H1 (cell line): ENCODE data around the gene ZFP36L1. TPM values are rescaled to one million over a fixed set of nuclear protein-coding genes. Genes with fewer than 3 reads are reported as not detected.

Experiments used
- CTCF ChIA-PET: fragments of 300-600 bp; sonication (Branson Sonifier 250); formaldehyde crosslinking; loops from one replicate; lab custom pipeline; 2021; ENCODE audit not compliant: partially characterized antibody; lab: Charles Lee
- POLR2A ChIA-PET: fragments of 300-600 bp; sonication (Branson Sonifier 250); formaldehyde crosslinking; loops from one replicate; lab custom pipeline; 2021; ENCODE audit warnings: inconsistent platforms; ENCODE audit not compliant: partially characterized antibody; lab: Charles Lee
- DNase-seq, 2 experiments: peaks; one replicate each; pipeline versions ENCODE4 v3.0.0 to v3.0.0-alpha.2; 2010 to 2022; ENCODE audit warnings: low spot score in 2 of 2, low read depth in 1 of 2, mixed read lengths in 1 of 2
- FAIRE-seq: peaks from 2 replicates; lab custom pipeline; 2011; peaks lifted over from hg19 to GRCh38; lab: Jason Lieb, UNC
- H2AFZ ChIP-seq: 2 replicates; pipeline ENCODE4 v1.8.1; 2012; ENCODE audit warnings: low read length, inconsistent platforms
- H2AK5ac ChIP-seq: 2 replicates; pipeline ENCODE4 v1.6.1; 2013; ENCODE audit warnings: low read depth, low read length
- H2BK120ac ChIP-seq: replicated peaks from 2 replicates; pipeline ENCODE3; 2013; ENCODE audit warnings: low read depth, low read length, inconsistent platforms
- H2BK12ac ChIP-seq: 2 replicates; pipeline ENCODE4 v1.6.1; 2013; ENCODE audit warnings: low read depth, low read length
- H2BK15ac ChIP-seq: 2 replicates; pipeline ENCODE4 v1.6.1; 2013; ENCODE audit warnings: low read length
- H2BK20ac ChIP-seq: 2 replicates; pipeline ENCODE4 v1.6.1; 2013; ENCODE audit warnings: low read length
- H2BK5ac ChIP-seq: 2 replicates; pipeline ENCODE4 v1.6.1; 2013; ENCODE audit warnings: low read depth, low read length
- H3K14ac ChIP-seq: 2 replicates; pipeline ENCODE4 v1.6.1; 2013; ENCODE audit warnings: inconsistent platforms; ENCODE audit not compliant: insufficient read length
- H3K18ac ChIP-seq: 2 replicates; pipeline ENCODE4 v1.6.1; 2013; ENCODE audit warnings: low read length; ENCODE audit errors: extremely low read depth
- H3K23ac ChIP-seq: 2 replicates; pipeline ENCODE4 v1.6.1; 2013; ENCODE audit warnings: inconsistent platforms; ENCODE audit not compliant: insufficient read length
- H3K23me2 ChIP-seq: 2 replicates; pipeline ENCODE4 v1.6.1; 2013; ENCODE audit warnings: low read depth, low read length
- H3K27ac ChIP-seq: 2 replicates; pipeline ENCODE4 v1.6.1; 2011; ENCODE audit warnings: low read depth, low read length, inconsistent platforms
- H3K27me3 ChIP-seq, 4 experiments: replicated peaks in 1 of 4; 1 replicate in 1 of 4; 2 replicates in 3 of 4; pipeline versions ENCODE4 v1.6.1 to v1.8.1; 2011 to 2013; ENCODE audit warnings: low read length in 3 of 4, mild to moderate bottlenecking in 3 of 4, inconsistent platforms in 2 of 4, mixed read lengths in 2 of 4, moderate library complexity in 1 of 4; ENCODE audit not compliant: control insufficient read depth in 3 of 4, insufficient read depth in 3 of 4; ENCODE audit errors: extremely low read depth in 1 of 4
- H3K36me3 ChIP-seq, 4 experiments: 2 replicates each; pipeline versions ENCODE4 v1.6.1 to v1.8.1; 2011 to 2013; ENCODE audit warnings: mild to moderate bottlenecking in 4 of 4, low read length in 3 of 4, moderate library complexity in 2 of 4, control low read depth in 1 of 4, inconsistent platforms in 1 of 4; ENCODE audit not compliant: insufficient read depth in 4 of 4, control insufficient read depth in 2 of 4
- H3K4ac ChIP-seq: replicated peaks from 2 replicates; pipeline ENCODE3; 2013; ENCODE audit warnings: low read length, low read depth, mixed read lengths, inconsistent platforms; ENCODE audit not compliant: insufficient read length
- H3K4me1 ChIP-seq, 4 experiments: replicated peaks in 1 of 4; 1 replicate in 1 of 4; 2 replicates in 3 of 4; pipeline versions ENCODE4 v1.6.1 to v1.8.1; 2011 to 2013; ENCODE audit warnings: low read length in 3 of 4, inconsistent platforms in 2 of 4, mixed read lengths in 1 of 4; ENCODE audit not compliant: insufficient read depth in 4 of 4, control insufficient read depth in 3 of 4
- H3K4me2 ChIP-seq, 2 experiments: 2 replicates each; pipeline versions ENCODE4 v1.6.1 to v1.8.1; 2011 to 2013; ENCODE audit warnings: low read depth in 2 of 2, low read length in 2 of 2, control low read depth in 1 of 2, inconsistent platforms in 1 of 2, mild to moderate bottlenecking in 1 of 2; ENCODE audit not compliant: insufficient read depth in 1 of 2
- H3K4me3 ChIP-seq, 4 experiments: fragments of 200-600, 300-600 bp in 1 of 4; sonication (generic), shearing (Covaris generic), sonication (Bioruptor Twin) in 1 of 4; 2 replicates each; pipeline versions ENCODE4 v1.5.1 to v1.8.1; 2011 to 2016; ENCODE audit warnings: low read length in 4 of 4, low read depth in 3 of 4, control low read depth in 2 of 4, inconsistent platforms in 2 of 4, mild to moderate bottlenecking in 2 of 4, mixed read lengths in 1 of 4, moderate library complexity in 1 of 4; ENCODE audit not compliant: insufficient read depth in 2 of 4; ENCODE audit errors: extremely low read depth in 1 of 4
- H3K56ac ChIP-seq: replicated peaks from 2 replicates; pipeline ENCODE3; 2013; ENCODE audit warnings: low read depth, mild to moderate bottlenecking, mixed read lengths, low read length, inconsistent platforms; ENCODE audit not compliant: insufficient read length
- H3K79me1 ChIP-seq: 2 replicates; pipeline ENCODE4 v1.6.1; 2013; ENCODE audit warnings: low read depth, low read length, control low read depth
- H3K79me2 ChIP-seq, 2 experiments: 2 replicates each; pipeline versions ENCODE4 v1.6.1 to v1.8.1; 2012 to 2013; ENCODE audit warnings: low read length in 2 of 2, mild to moderate bottlenecking in 2 of 2, inconsistent platforms in 1 of 2; ENCODE audit not compliant: insufficient read depth in 2 of 2, control insufficient read depth in 1 of 2
- H3K9ac ChIP-seq, 4 experiments: replicated peaks in 1 of 4; 1 replicate in 1 of 4; 2 replicates in 3 of 4; pipeline versions ENCODE4 v1.6.1 to v1.8.1; 2011 to 2013; ENCODE audit warnings: low read depth in 3 of 4, low read length in 3 of 4, control low read depth in 2 of 4, mild to moderate bottlenecking in 2 of 4, moderate library complexity in 2 of 4, inconsistent platforms in 1 of 4; ENCODE audit errors: extremely low read depth in 1 of 4
- H3K9me3 ChIP-seq, 2 experiments: 2 replicates each; pipeline versions ENCODE4 v1.6.1 to v1.8.1; 2012 to 2013; ENCODE audit warnings: mild to moderate bottlenecking in 2 of 2, moderate library complexity in 2 of 2, control low read depth in 1 of 2, inconsistent platforms in 1 of 2, low read depth in 1 of 2, low read length in 1 of 2, mixed read lengths in 1 of 2; ENCODE audit not compliant: insufficient read depth in 2 of 2
- H4K20me1 ChIP-seq, 2 experiments: replicated peaks in 1 of 2; 2 replicates each; pipeline versions ENCODE3 to v1.8.1; 2011 to 2013; ENCODE audit warnings: inconsistent platforms in 2 of 2, low read length in 2 of 2, mild to moderate bottlenecking in 1 of 2; ENCODE audit not compliant: insufficient read depth in 2 of 2, control insufficient read depth in 1 of 2
- H4K5ac ChIP-seq: 2 replicates; pipeline ENCODE4 v1.6.1; 2013; ENCODE audit warnings: low read length, low read depth, mixed read lengths, inconsistent platforms; ENCODE audit not compliant: insufficient read length
- H4K8ac ChIP-seq: 2 replicates; pipeline ENCODE4 v1.8.0; 2013; ENCODE audit warnings: mild to moderate bottlenecking, moderate library complexity, low read length, inconsistent platforms; ENCODE audit not compliant: insufficient read depth; ENCODE audit errors: extremely low read depth
- H4K91ac ChIP-seq: replicated peaks from 2 replicates; pipeline ENCODE3; 2013; ENCODE audit warnings: low read length, mixed read lengths, inconsistent platforms; ENCODE audit not compliant: insufficient read length
- CBX8 ChIP-seq: fragments of 300-800, 300-1000 bp; sonication (generic); IDR thresholded peaks from 2 replicates; pipeline ENCODE4 v1.7.1; 2016; ENCODE audit warnings: low read depth, low read length, borderline replicate concordance
- NRF1 ChIP-seq: IDR thresholded peaks from 2 replicates; pipeline ENCODE4 v1.6.1; 2011; ENCODE audit warnings: mild to moderate bottlenecking, low read depth, low read length, improper control_type of control experiment
- SIN3A ChIP-seq, 2 experiments: IDR thresholded peaks in 1 of 2; conservative IDR thresholded peaks in 1 of 2; 2 replicates each; pipeline ENCODE4 v1.6.1; 2011 to 2012; ENCODE audit warnings: low read length in 2 of 2, improper control_type of control experiment in 1 of 2, low read depth in 1 of 2, mild to moderate bottlenecking in 1 of 2
- WGBS, 2 experiments: shearing (Covaris generic) in 1 of 2; methylation state at CpG; one replicate each; pipeline versions ENCODE4 v1.1.6 to v1.1.7; 2013 to 2015; ENCODE audit warnings: low lambda C conversion rate in 2 of 2, mixed read lengths in 2 of 2, inconsistent platforms in 1 of 2, low coverage in 1 of 2, missing lambda C conversion rate in 1 of 2; ENCODE audit not compliant: insufficient replicate concordance in 2 of 2, insufficient coverage in 1 of 2, insufficient read length in 1 of 2; ENCODE audit errors: extremely low coverage in 1 of 2, missing lambda C conversion rate in 1 of 2; 5-methylcytosine and 5-hydroxymethylcytosine counted together
- polyA plus RNA-seq, 7 experiments: library from polyadenylated mRNA; depleted of rRNA in 3 of 7; stranded (reverse) in 5 of 7; unstranded in 2 of 7; fragments of >200 nt in 5 of 7; fragments of 200-250 nt in 2 of 7; gene quantifications; 1 replicate in 5 of 7; 2 replicates in 1 of 7; 4 replicates in 1 of 7; pipeline versions ENCODE4 v1.2.1 to v1.2.3, GENCODE V29; 2011 to 2013; ENCODE audit warnings: missing spikeins in 2 of 7, mixed read lengths in 2 of 7
- total RNA-seq: library from RNA; stranded (reverse); fragmentation: NEBNext Ultra II Directional; extraction: Animal tissue kit (Norgen Biotek cat#: 25700); gene quantifications from 2 replicates; pipeline ENCODE4 v1.2.1, GENCODE V29; 2021

Gene ZFP36L1
- total and polyA plus RNA-seq, 2 of the 8 experiments (the other 6 are each of a cell fraction or from before 2014, with no cell fraction given), result 80.4 to 132 TPM

- Histone ChIP-seq H2BK120ac (no peak overlapping the region), H3K4me2 (no peak overlapping the region), H4K5ac (no peak overlapping the region), H2BK12ac (no peak overlapping the region), H2AK5ac (no peak overlapping the region), H3K4me3 (no peak overlapping the region), H3K56ac (no peak overlapping the region), H3K14ac (no peak overlapping the region), H3K27ac (no peak overlapping the region), H2AFZ (peak overlapping the region; percentile 8; the same call in 1 of the 2 replicates), H4K8ac (no peak overlapping the region), H3K23me2 (no peaks in the 10 kb centered on the region), H3K79me1 (no peaks in the 10 kb centered on the region), H3K9me3 (no peaks in the 10 kb centered on the region), H2BK5ac (no peak overlapping the region), H4K20me1 (no peaks in the 10 kb centered on the region), H4K91ac (no peak overlapping the region), H3K27me3 (no peaks in the 10 kb centered on the region), H3K4me1 (no peaks in the 10 kb centered on the region; a peak in 3 of 7 replicates), H3K9ac (no peak overlapping the region), H2BK20ac (no peak overlapping the region), H3K23ac (no peak overlapping the region), H3K79me2 (no peaks in the 10 kb centered on the region), H3K36me3 (no peaks in the 10 kb centered on the region), H2BK15ac (no peak overlapping the region), H3K4ac (no peak overlapping the region), H3K18ac (no peak overlapping the region)
- TF ChIP-seq CBX8, result no peak
- no peak for TF ChIP-seq SIN3A (conservative IDR thresholded peaks at IDR 0.05 in 1 of 2, IDR thresholded peaks at IDR 0.05 in 1 of 2; ENCODE audit: low read depth in 1 of 2, low read length in 2 of 2)
- TF ChIP-seq NRF1, result no peak
- CTCF ChIA-PET, result interaction anchor here (0.7 to 3.0 kb wide), 8 partner anchors 17 to 102 kb away, joined by 3 to 15 read pairs (median 4); no protein-coding TSS in a partner anchor
- DNase-seq, result no peak
- WGBS, 2 experiments, result 87% methylated on average over 10 of the region's 10 CpGs; no CpG with 5 or more reads in 1 of the 2 experiments
- POLR2A ChIA-PET, result interaction anchor here (19.6 kb wide), 1 partner anchor 17 kb away, joined by 197 read pairs; the partner anchor contains the start of gene ZFP36L1
- FAIRE-seq, result no peak
Observed at GRCh38 chr14:68771631-68772030, 21.2 kb downstream of the ZFP36L1 start.
